IPS-18a (cell line): ENCODE results near the gene MYH7B.

ENCODE experiments used
- H3K27ac ChIP-seq: one replicate; pipeline ENCODE4 v1.5.1; 2013; ENCODE audit warnings: low read length
- H3K27me3 ChIP-seq: one replicate; pipeline ENCODE4 v1.6.1; 2013; ENCODE audit warnings: mild to moderate bottlenecking, low read length; ENCODE audit not compliant: control insufficient read depth, insufficient read depth
- H3K36me3 ChIP-seq: one replicate; pipeline ENCODE4 v1.6.1; 2013; ENCODE audit warnings: low read depth, low read length; ENCODE audit not compliant: control insufficient read depth
- H3K4me1 ChIP-seq: one replicate; pipeline ENCODE4 v1.6.1; 2013; ENCODE audit warnings: low read depth, low read length; ENCODE audit not compliant: control insufficient read depth
- H3K4me3 ChIP-seq: one replicate; pipeline ENCODE4 v1.5.1; 2013; ENCODE audit warnings: low read length
- H3K9ac ChIP-seq: one replicate; pipeline ENCODE4 v1.6.1; 2013; ENCODE audit warnings: mild to moderate bottlenecking, low read length, moderate library complexity
- H3K9me3 ChIP-seq: one replicate; pipeline ENCODE4 v1.6.1; 2013; ENCODE audit warnings: low read depth, low read length; ENCODE audit not compliant: control insufficient read depth

The MYH7B gene

GRCh38 chr20:34955231-34956040 lies at the start of gene MYH7B, which contains the start of gene GSS:
Gene MYH7B (plus strand): TSS chr20:34955868. CDS start chr20:34978006, 22,138 bp downstream.
Gene GSS (minus strand): TSS chr20:34955806. CDS start chr20:34951852, 3,954 bp downstream.
- H3K9ac ChIP-seq, result peak within 1 kb of the TSS; percentile 82
- no peaks in the 10 kb centered on the region for H3K9me3 ChIP-seq
- H3K36me3 ChIP-seq, result no peaks in the 10 kb centered on the region
- H3K4me1 ChIP-seq, result peaks cover 8% of the 10 kb centered on the region
- no peaks in the 10 kb centered on the region for H3K27me3 ChIP-seq
- H3K27ac ChIP-seq, result peak within 1 kb of the TSS; percentile 59
- peak within 1 kb of the TSS; percentile 79 for H3K4me3 ChIP-seq

- Histone ChIP-seq H3K27me3 (no peaks in the 10 kb centered on the region), H3K4me1 (no peaks in the 10 kb centered on the region), H3K9me3 (no peaks in the 10 kb centered on the region), H3K9ac (no peak overlapping the region), H3K36me3 (no peaks in the 10 kb centered on the region), H3K4me3 (no peak overlapping the region), H3K27ac (no peak overlapping the region)
These were observed 47.8 kb upstream of the MYH7B start for GRCh38 chr20:34907616-34908469.

GRCh38 chr20:34915131-34915530 lies 40.5 kb upstream of the MYH7B start:
- Histone ChIP-seq H3K27ac (no peak overlapping the region), H3K4me1 (no peaks in the 10 kb centered on the region), H3K4me3 (no peak overlapping the region), H3K9me3 (no peaks in the 10 kb centered on the region), H3K9ac (no peak overlapping the region), H3K36me3 (no peaks in the 10 kb centered on the region), H3K27me3 (no peaks in the 10 kb centered on the region)

GRCh38 chr20:34915749-34916455 lies 39.8 kb upstream of the MYH7B start:
- no peak overlapping the region for H3K9ac ChIP-seq
- no peaks in the 10 kb centered on the region for H3K4me1 ChIP-seq
- H3K27ac ChIP-seq, result no peak overlapping the region
- H3K9me3 ChIP-seq, result no peaks in the 10 kb centered on the region
- H3K4me3 ChIP-seq, result no peak overlapping the region
- H3K27me3 ChIP-seq, result no peaks in the 10 kb centered on the region
- no peaks in the 10 kb centered on the region for H3K36me3 ChIP-seq

GRCh38 chr20:34916774-34917354 lies 38.8 kb upstream of the MYH7B start:
- no peak overlapping the region for H3K9ac ChIP-seq
- no peaks in the 10 kb centered on the region for H3K4me1 ChIP-seq
- H3K27ac ChIP-seq, result no peak overlapping the region
- H3K4me3 ChIP-seq, result no peak overlapping the region
- H3K27me3 ChIP-seq, result no peaks in the 10 kb centered on the region
- no peaks in the 10 kb centered on the region for H3K9me3 ChIP-seq
- H3K36me3 ChIP-seq, result no peaks in the 10 kb centered on the region

GRCh38 chr20:34920055-34920454 lies 35.6 kb upstream of the MYH7B start:
- Histone ChIP-seq H3K9ac (no peak overlapping the region), H3K36me3 (peaks cover 6% of the 10 kb centered on the region), H3K4me1 (no peaks in the 10 kb centered on the region), H3K27ac (no peak overlapping the region), H3K9me3 (no peaks in the 10 kb centered on the region), H3K27me3 (no peaks in the 10 kb centered on the region), H3K4me3 (no peak overlapping the region)

- Histone ChIP-seq H3K9me3 (no peaks in the 10 kb centered on the region), H3K27ac (no peak overlapping the region), H3K27me3 (no peaks in the 10 kb centered on the region), H3K4me1 (no peaks in the 10 kb centered on the region), H3K9ac (no peak overlapping the region), H3K36me3 (peaks cover 9% of the 10 kb centered on the region), H3K4me3 (no peak overlapping the region)
These were observed 34.2 kb upstream of the MYH7B start for GRCh38 chr20:34921436-34921835.

- no peak overlapping the region for H3K4me3 ChIP-seq
- no peaks in the 10 kb centered on the region for H3K4me1 ChIP-seq
- H3K9me3 ChIP-seq, result no peaks in the 10 kb centered on the region
- peaks cover 9% of the 10 kb centered on the region for H3K36me3 ChIP-seq
- H3K27ac ChIP-seq, result no peak overlapping the region
- no peak overlapping the region for H3K9ac ChIP-seq
- no peaks in the 10 kb centered on the region for H3K27me3 ChIP-seq
These were observed 32.9 kb upstream of the MYH7B start for GRCh38 chr20:34922654-34923381.

- Histone ChIP-seq H3K4me3 (no peak overlapping the region), H3K27ac (no peak overlapping the region), H3K27me3 (no peaks in the 10 kb centered on the region), H3K9me3 (no peaks in the 10 kb centered on the region), H3K9ac (no peak overlapping the region), H3K4me1 (no peaks in the 10 kb centered on the region), H3K36me3 (peaks cover 15% of the 10 kb centered on the region)
These were observed 32.3 kb upstream of the MYH7B start for GRCh38 chr20:34923414-34923813.

GRCh38 chr20:34925341-34925740 lies 30.3 kb upstream of the MYH7B start:
- Histone ChIP-seq H3K9ac (no peak overlapping the region), H3K4me3 (no peak overlapping the region), H3K9me3 (no peaks in the 10 kb centered on the region), H3K36me3 (peaks cover 27% of the 10 kb centered on the region), H3K27ac (no peak overlapping the region), H3K27me3 (no peaks in the 10 kb centered on the region), H3K4me1 (no peaks in the 10 kb centered on the region)
